OCI-LY7 (cell line): ENCODE data around the gene PXDC1.

Source experiments
- CTCF ChIP-seq: fragments of 200-600 bp; sonication (generic); conservative IDR thresholded peaks from 2 replicates; pipeline ENCODE4 v1.5.1; 2014; ENCODE audit warnings: mild to moderate bottlenecking, antibody characterized with exemption, low read length, moderate library complexity, mixed read lengths
- EZH2phosphoT487 ChIP-seq: fragments of 200-600 bp; sonication (generic); IDR thresholded peaks from 2 replicates; pipeline ENCODE4 v1.6.1; 2018; ENCODE audit warnings: low read depth, borderline replicate concordance, mild to moderate bottlenecking, mixed run types, antibody characterized with exemption, low read length, moderate library complexity, mixed read lengths

GRCh38 chr6:3761989-3762270, 10.4 kb upstream of the PXDC1 start:
- TF ChIP-seq CTCF (no peak), EZH2phosphoT487 (no peak)
